HEK293 (cell line): ENCODE data around the gene HNRNPK.

Source experiments
- GFI1B ChIP-seq: fragments of 450-650 bp; formaldehyde crosslinking; IDR thresholded peaks from 2 replicates; pipeline ENCODE4 v1.5.1; 2016; ENCODE audit warnings: missing biosample characterization, missing genetic modification characterization
- GLI2 ChIP-seq: fragments of 450-650 bp; formaldehyde crosslinking; IDR thresholded peaks from 2 replicates; pipeline ENCODE4; 2017; ENCODE audit warnings: missing biosample characterization, missing genetic modification characterization, low read depth, borderline replicate concordance
- GLIS2 ChIP-seq: fragments of 450-650 bp; formaldehyde crosslinking; IDR thresholded peaks from 2 replicates; pipeline ENCODE4 v1.5.1; 2016; ENCODE audit warnings: missing biosample characterization, missing genetic modification characterization
- HOXA7 ChIP-seq: sonication (generic); formaldehyde crosslinking; IDR thresholded peaks from 2 replicates; pipeline ENCODE4 v1.8.1; 2022; ENCODE audit warnings: missing genetic modification reagents, borderline replicate concordance
- KLF16 ChIP-seq: fragments of 450-650 bp; formaldehyde crosslinking; IDR thresholded peaks from 2 replicates; pipeline ENCODE4 v1.5.1; 2017; ENCODE audit warnings: missing biosample characterization, missing genetic modification characterization
- KLF9 ChIP-seq: fragments of 450-650 bp; formaldehyde crosslinking; IDR thresholded peaks from 2 replicates; pipeline ENCODE4 v1.5.1; 2016; ENCODE audit warnings: missing biosample characterization, missing genetic modification characterization, low read depth
- SALL2 ChIP-seq: fragments of 450-650 bp; formaldehyde crosslinking; IDR thresholded peaks from 2 replicates; pipeline ENCODE4 v1.5.0; 2017; ENCODE audit warnings: missing biosample characterization, mild to moderate bottlenecking, missing genetic modification characterization, borderline replicate concordance
- SETDB1 ChIP-seq: IDR thresholded peaks from one replicate; pipeline ENCODE4 v1.6.1; 2017; ENCODE audit warnings: mild to moderate bottlenecking, low read length, moderate library complexity, mixed read lengths; ENCODE audit not compliant: insufficient read length
- ZBTB17 ChIP-seq: fragments of 450-650 bp; formaldehyde crosslinking; IDR thresholded peaks from 2 replicates; pipeline ENCODE4 v1.5.1; 2016; ENCODE audit warnings: missing biosample characterization, missing genetic modification characterization
- ZBTB21 ChIP-seq: fragments of 450-650 bp; formaldehyde crosslinking; IDR thresholded peaks from 2 replicates; pipeline ENCODE4 v1.5.1; 2017; ENCODE audit warnings: missing biosample characterization, missing genetic modification characterization
- ZFP37 ChIP-seq: fragments of 450-650 bp; formaldehyde crosslinking; IDR thresholded peaks from 2 replicates; pipeline ENCODE4 v1.5.1; 2016; ENCODE audit warnings: missing biosample characterization, missing genetic modification characterization
- ZNF121 ChIP-seq: fragments of 450-650 bp; formaldehyde crosslinking; IDR thresholded peaks from 2 replicates; pipeline ENCODE4 v1.5.1; 2016; ENCODE audit warnings: missing biosample characterization, missing genetic modification characterization
- ZNF132 ChIP-seq: fragments of 450-650 bp; formaldehyde crosslinking; IDR thresholded peaks from 2 replicates; pipeline ENCODE4 v1.5.1; 2017; ENCODE audit warnings: missing biosample characterization, missing genetic modification characterization, borderline replicate concordance
- ZNF175 ChIP-seq: fragments of 450-650 bp; formaldehyde crosslinking; IDR thresholded peaks from 2 replicates; pipeline ENCODE4 v1.5.1; 2016; ENCODE audit warnings: missing biosample characterization, missing genetic modification characterization
- ZNF2 ChIP-seq: fragments of 450-650 bp; formaldehyde crosslinking; IDR thresholded peaks from 2 replicates; pipeline ENCODE4 v1.5.1; 2016; ENCODE audit warnings: missing biosample characterization, missing genetic modification characterization
- ZNF248 ChIP-seq: fragments of 450-650 bp; formaldehyde crosslinking; IDR thresholded peaks from 2 replicates; pipeline ENCODE4 v1.5.1; 2017; ENCODE audit warnings: missing biosample characterization, missing genetic modification characterization
- ZNF302 ChIP-seq: fragments of 450-650 bp; formaldehyde crosslinking; IDR thresholded peaks from 2 replicates; pipeline ENCODE4 v1.5.1; 2016; ENCODE audit warnings: missing biosample characterization, missing genetic modification characterization, low read depth
- ZNF341 ChIP-seq: fragments of 450-650 bp; formaldehyde crosslinking; IDR thresholded peaks from 2 replicates; pipeline ENCODE4; 2016; ENCODE audit warnings: low read depth, missing biosample characterization, missing genetic modification characterization
- ZNF350 ChIP-seq: fragments of 450-650 bp; formaldehyde crosslinking; IDR thresholded peaks from 2 replicates; pipeline ENCODE4 v1.5.0; 2017; ENCODE audit warnings: missing biosample characterization, mild to moderate bottlenecking, missing genetic modification characterization
- ZNF600 ChIP-seq: fragments of 450-650 bp; formaldehyde crosslinking; IDR thresholded peaks from 2 replicates; pipeline ENCODE4 v1.5.1; 2016; ENCODE audit warnings: missing biosample characterization, missing genetic modification characterization
- ZNF621 ChIP-seq: fragments of 450-650 bp; formaldehyde crosslinking; IDR thresholded peaks from 2 replicates; pipeline ENCODE4 v1.5.1; 2017; ENCODE audit warnings: missing biosample characterization, missing genetic modification characterization
- ZNF658 ChIP-seq: fragments of 450-650 bp; formaldehyde crosslinking; IDR thresholded peaks from 2 replicates; pipeline ENCODE4; 2016; ENCODE audit warnings: missing biosample characterization, missing genetic modification characterization
- ZNF660 ChIP-seq: fragments of 450-650 bp; IDR thresholded peaks from 2 replicates; pipeline ENCODE4 v1.5.1; 2018; ENCODE audit warnings: missing biosample characterization, mild to moderate bottlenecking, missing genetic modification characterization
- ZNF664 ChIP-seq: fragments of 450-650 bp; formaldehyde crosslinking; IDR thresholded peaks from 2 replicates; pipeline ENCODE4 v1.5.1; 2016; ENCODE audit warnings: missing biosample characterization, missing genetic modification characterization
- ZNF670 ChIP-seq: fragments of 450-650 bp; formaldehyde crosslinking; IDR thresholded peaks from 2 replicates; pipeline ENCODE4 v1.5.1; 2016; ENCODE audit warnings: missing biosample characterization, missing genetic modification characterization, low read depth
- ZSCAN23 ChIP-seq: fragments of 450-650 bp; formaldehyde crosslinking; IDR thresholded peaks from 2 replicates; pipeline ENCODE4 v1.5.1; 2016; ENCODE audit warnings: missing biosample characterization, missing genetic modification characterization
- TF ChIP-seq, protein P1 (sequence below): fragments of 450-650 bp; formaldehyde crosslinking; IDR thresholded peaks from 2 replicates; pipeline ENCODE4 v1.5.0; 2017; ENCODE audit warnings: missing biosample characterization, missing genetic modification characterization, borderline replicate concordance
- TF ChIP-seq, protein P2 (sequence below): fragments of 450-650 bp; formaldehyde crosslinking; IDR thresholded peaks from 2 replicates; pipeline ENCODE4 v1.5.1; 2016; ENCODE audit warnings: missing biosample characterization, missing genetic modification characterization
- TF ChIP-seq, protein P3 (sequence below): fragments of 450-650 bp; formaldehyde crosslinking; IDR thresholded peaks from 2 replicates; pipeline ENCODE4 v1.5.1; 2016; ENCODE audit warnings: missing biosample characterization, missing genetic modification characterization, low read depth
- TF ChIP-seq, protein P4 (sequence below): fragments of 450-650 bp; formaldehyde crosslinking; IDR thresholded peaks from 2 replicates; pipeline ENCODE4 v1.5.1; 2016; ENCODE audit warnings: missing biosample characterization, missing genetic modification characterization
- TF ChIP-seq, protein P5 (sequence below): fragments of 450-650 bp; formaldehyde crosslinking; IDR thresholded peaks from 2 replicates; pipeline ENCODE4 v1.5.1; 2017; ENCODE audit warnings: missing biosample characterization, missing genetic modification characterization
- TF ChIP-seq, protein P6 (sequence below): fragments of 450-650 bp; formaldehyde crosslinking; IDR thresholded peaks from 2 replicates; pipeline ENCODE4 v1.5.1; 2017; ENCODE audit warnings: missing biosample characterization, missing genetic modification characterization

HNRNPK gene

DNA sequence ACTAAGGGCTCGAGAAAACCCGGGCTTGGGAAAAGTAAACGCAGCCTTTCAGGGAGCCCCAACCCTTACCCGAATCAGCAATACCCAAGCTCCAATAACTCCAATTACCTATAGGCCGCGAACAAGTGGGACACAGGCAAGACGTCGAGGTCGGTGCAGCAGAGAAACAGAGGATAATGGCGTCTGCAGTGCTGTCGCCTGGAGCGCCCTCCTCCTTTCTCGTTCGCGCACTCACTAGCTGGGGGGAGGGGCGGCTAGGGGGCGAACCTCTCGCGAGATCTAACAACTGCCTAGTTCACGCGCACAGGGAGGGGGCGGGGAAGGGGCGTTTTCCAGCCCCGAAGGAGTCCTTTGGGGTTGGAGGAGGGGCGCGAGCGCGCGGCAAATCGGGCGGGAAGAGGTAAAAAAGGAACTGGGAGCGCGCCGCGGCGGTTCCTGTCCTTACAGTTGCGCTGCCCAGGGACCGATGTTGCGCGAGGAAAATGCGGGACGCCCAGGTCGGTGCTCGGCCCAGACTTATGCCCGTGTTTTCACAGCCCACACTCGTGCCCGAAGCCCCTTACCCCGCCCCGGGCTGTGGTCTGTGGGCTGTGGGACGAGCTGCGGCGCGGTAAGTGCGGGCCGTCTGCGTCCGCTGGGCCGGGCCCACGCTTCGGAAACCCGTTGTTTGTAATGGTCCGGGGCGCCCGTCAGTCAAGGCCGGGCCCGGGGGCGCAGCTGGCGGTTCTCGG is 545 bp upstream of the HNRNPK start, which contains the start of gene RMI1 (continued):
- TF ChIP-seq ZNF600 (peak; percentile 60), SETDB1 (no peak), ZNF664 (tag by site-specific recombination) (no peak), ZNF658 (tag by site-specific recombination) (no peak), ZNF121 (tag by site-specific recombination) (no peak), ZNF341 (tag by site-specific recombination) (peak; percentile 57; the same call in 1 of the 2 replicates), GLI2 (tag by site-specific recombination) (no peak), GFI1B (tag by site-specific recombination) (no peak), ZNF670 (tag by site-specific recombination) (no peak), ZBTB17 (tag by site-specific recombination) (no peak; the same call in 1 of the 2 replicates), ZNF621 (tag by site-specific recombination) (no peak), ZSCAN23 (tag by site-specific recombination) (no peak), GLIS2 (no peak; the same call in 1 of the 2 replicates), KLF16 (tag by site-specific recombination) (peak; percentile 90; the same call in 1 of the 2 replicates), ZNF2 (tag by site-specific recombination) (no peak), ZNF350 (tag by site-specific recombination) (no peak), ZFP37 (0 out of 2 replicates have a peak, but pooled peaks have one; percentile 55), KLF9 (tag by site-specific recombination) (peak; percentile 93), ZNF302 (no peak), ZNF175 (tag by site-specific recombination) (no peak), SALL2 (tag by site-specific recombination) (no peak), ZBTB21 (peak; percentile 13; the same call in 1 of the 2 replicates), ZNF660 (tag by site-specific recombination) (0 out of 2 replicates have a peak, but pooled peaks have one; percentile 19), HOXA7 (no peak), ZNF248 (tag by site-specific recombination) (no peak), ZNF132 (tag by site-specific recombination) (no peak)
- TF ChIP-seq, protein P1, sequence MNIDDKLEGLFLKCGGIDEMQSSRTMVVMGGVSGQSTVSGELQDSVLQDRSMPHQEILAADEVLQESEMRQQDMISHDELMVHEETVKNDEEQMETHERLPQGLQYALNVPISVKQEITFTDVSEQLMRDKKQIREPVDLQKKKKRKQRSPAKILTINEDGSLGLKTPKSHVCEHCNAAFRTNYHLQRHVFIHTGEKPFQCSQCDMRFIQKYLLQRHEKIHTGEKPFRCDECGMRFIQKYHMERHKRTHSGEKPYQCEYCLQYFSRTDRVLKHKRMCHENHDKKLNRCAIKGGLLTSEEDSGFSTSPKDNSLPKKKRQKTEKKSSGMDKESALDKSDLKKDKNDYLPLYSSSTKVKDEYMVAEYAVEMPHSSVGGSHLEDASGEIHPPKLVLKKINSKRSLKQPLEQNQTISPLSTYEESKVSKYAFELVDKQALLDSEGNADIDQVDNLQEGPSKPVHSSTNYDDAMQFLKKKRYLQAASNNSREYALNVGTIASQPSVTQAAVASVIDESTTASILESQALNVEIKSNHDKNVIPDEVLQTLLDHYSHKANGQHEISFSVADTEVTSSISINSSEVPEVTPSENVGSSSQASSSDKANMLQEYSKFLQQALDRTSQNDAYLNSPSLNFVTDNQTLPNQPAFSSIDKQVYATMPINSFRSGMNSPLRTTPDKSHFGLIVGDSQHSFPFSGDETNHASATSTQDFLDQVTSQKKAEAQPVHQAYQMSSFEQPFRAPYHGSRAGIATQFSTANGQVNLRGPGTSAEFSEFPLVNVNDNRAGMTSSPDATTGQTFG (tag by site-specific recombination) = no peak
- TF ChIP-seq, protein P2, sequence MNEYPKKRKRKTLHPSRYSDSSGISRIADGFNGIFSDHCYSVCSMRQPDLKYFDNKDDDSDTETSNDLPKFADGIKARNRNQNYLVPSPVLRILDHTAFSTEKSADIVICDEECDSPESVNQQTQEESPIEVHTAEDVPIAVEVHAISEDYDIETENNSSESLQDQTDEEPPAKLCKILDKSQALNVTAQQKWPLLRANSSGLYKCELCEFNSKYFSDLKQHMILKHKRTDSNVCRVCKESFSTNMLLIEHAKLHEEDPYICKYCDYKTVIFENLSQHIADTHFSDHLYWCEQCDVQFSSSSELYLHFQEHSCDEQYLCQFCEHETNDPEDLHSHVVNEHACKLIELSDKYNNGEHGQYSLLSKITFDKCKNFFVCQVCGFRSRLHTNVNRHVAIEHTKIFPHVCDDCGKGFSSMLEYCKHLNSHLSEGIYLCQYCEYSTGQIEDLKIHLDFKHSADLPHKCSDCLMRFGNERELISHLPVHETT (tag by site-specific recombination) = no peak; the same call in 1 of the 2 replicates
- TF ChIP-seq, protein P3, sequence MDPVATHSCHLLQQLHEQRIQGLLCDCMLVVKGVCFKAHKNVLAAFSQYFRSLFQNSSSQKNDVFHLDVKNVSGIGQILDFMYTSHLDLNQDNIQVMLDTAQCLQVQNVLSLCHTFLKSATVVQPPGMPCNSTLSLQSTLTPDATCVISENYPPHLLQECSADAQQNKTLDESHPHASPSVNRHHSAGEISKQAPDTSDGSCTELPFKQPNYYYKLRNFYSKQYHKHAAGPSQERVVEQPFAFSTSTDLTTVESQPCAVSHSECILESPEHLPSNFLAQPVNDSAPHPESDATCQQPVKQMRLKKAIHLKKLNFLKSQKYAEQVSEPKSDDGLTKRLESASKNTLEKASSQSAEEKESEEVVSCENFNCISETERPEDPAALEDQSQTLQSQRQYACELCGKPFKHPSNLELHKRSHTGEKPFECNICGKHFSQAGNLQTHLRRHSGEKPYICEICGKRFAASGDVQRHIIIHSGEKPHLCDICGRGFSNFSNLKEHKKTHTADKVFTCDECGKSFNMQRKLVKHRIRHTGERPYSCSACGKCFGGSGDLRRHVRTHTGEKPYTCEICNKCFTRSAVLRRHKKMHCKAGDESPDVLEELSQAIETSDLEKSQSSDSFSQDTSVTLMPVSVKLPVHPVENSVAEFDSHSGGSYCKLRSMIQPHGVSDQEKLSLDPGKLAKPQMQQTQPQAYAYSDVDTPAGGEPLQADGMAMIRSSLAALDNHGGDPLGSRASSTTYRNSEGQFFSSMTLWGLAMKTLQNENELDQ (tag by site-specific recombination) = no peak
- TF ChIP-seq, protein P4, sequence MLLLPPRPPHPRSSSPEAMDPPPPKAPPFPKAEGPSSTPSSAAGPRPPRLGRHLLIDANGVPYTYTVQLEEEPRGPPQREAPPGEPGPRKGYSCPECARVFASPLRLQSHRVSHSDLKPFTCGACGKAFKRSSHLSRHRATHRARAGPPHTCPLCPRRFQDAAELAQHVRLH (tag by site-specific recombination) = no peak
- TF ChIP-seq, protein P5, sequence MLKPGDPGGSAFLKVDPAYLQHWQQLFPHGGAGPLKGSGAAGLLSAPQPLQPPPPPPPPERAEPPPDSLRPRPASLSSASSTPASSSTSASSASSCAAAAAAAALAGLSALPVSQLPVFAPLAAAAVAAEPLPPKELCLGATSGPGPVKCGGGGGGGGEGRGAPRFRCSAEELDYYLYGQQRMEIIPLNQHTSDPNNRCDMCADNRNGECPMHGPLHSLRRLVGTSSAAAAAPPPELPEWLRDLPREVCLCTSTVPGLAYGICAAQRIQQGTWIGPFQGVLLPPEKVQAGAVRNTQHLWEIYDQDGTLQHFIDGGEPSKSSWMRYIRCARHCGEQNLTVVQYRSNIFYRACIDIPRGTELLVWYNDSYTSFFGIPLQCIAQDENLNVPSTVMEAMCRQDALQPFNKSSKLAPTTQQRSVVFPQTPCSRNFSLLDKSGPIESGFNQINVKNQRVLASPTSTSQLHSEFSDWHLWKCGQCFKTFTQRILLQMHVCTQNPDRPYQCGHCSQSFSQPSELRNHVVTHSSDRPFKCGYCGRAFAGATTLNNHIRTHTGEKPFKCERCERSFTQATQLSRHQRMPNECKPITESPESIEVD (tag by site-specific recombination) = no peak; the same call in 1 of the 2 replicates
- TF ChIP-seq, protein P6, sequence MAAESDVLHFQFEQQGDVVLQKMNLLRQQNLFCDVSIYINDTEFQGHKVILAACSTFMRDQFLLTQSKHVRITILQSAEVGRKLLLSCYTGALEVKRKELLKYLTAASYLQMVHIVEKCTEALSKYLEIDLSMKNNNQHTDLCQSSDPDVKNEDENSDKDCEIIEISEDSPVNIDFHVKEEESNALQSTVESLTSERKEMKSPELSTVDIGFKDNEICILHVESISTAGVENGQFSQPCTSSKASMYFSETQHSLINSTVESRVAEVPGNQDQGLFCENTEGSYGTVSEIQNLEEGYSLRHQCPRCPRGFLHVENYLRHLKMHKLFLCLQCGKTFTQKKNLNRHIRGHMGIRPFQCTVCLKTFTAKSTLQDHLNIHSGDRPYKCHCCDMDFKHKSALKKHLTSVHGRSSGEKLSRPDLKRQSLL (tag by site-specific recombination) = 0 out of 2 replicates have a peak, but pooled peaks have one; percentile 7
